AG20443 (cell line): ENCODE data around the gene MTSS2.
"Not testable (repeated sequence)": the region's sequence is repeated elsewhere in the genome, so short reads cannot be mapped to it uniquely, and the experiment has no call there.

Source experiments
- DNase-seq: peaks from one replicate; pipeline ENCODE4 v3.0.0; 2012; ENCODE audit warnings: low spot score, mixed read lengths

The MTSS2 gene

DNA sequence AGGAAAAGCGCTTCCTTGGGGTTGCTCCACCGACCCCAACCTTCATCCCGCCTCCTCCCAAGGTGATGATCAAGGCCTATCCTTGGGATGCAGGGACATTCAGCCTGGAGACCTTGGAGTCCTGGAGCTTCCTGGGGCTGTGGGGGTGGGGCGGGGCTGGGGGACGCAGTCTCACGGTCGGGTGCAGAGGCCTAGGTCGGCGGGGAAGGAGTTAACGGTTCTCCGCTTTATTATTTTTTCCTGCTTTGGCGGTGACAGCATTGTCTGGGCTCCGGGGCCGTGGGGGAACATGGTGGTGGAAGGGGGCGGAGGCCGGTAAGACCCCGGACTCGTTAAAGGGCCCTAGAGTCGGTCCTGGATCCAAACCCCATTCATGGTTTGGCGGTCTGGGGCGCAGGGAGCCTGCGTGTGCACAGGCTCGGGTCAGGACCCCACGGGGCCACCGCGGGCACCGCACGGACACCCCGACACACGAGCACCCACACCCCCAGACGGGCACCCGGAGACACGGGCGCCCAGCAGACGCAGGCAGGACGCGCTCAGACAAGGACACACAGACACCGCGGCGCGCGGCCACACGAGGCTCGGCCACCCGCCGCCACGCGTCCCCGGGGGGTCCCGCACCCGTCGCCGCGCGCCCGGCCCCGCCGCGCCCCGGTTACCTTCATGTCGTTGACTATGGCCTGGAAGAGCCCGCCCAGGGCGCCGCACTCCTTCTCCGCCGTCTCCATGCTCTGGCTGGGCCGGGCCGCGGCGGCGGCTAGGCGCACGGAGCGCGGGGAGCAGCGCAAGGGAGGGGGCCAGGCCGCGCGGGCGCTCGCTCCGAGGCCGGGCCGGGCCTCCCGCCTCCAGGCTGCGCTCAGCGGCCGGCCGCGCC lies 554 bp downstream of the MTSS2 start:
- DNase-seq: no peak

DNA sequence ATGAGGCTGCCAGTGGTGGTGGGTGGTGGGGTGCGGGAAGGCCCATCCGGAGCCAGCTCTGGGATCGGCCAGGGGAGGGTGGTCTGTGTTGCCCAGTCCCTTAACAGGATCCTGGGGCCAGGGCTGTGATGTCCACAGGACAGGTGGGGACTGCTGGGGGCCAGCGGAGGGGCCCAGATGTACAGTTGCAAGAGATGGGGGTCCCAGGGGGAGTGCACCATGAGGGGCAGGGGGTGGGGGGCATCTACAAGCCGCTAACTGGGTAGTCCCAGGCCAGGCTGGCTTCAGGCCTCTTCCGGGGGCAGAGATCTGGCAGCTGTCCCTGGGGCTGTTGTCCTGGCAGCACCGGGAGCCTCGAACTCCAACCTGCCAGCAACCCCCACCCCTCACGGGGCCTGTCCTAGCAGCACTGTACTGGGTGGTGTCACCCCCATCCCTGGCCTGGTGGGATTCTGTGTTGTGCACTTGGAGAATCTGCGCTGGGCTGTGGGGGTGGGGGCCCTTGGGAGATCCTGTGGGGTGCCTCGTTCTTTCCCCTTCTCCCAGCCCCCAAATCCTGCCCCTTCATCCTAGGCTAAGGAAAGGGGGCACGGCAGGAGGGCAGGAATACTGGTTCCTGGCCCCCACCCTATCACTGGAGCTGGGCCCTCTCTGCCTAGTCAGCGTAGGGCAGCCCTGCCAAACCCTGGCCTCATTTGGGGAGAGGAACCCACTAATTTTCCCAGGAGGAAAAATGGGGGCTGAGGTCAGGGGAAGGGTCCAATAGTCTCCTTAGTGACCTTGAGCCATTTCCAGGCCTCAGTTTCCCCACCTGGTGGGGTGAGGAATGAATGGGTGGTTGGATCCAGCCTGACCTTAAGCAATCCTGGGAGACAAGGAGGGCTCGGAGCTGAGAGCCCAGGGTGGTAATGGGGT lies 1.4 kb downstream of the MTSS2 start:
- no peak for DNase-seq

DNA sequence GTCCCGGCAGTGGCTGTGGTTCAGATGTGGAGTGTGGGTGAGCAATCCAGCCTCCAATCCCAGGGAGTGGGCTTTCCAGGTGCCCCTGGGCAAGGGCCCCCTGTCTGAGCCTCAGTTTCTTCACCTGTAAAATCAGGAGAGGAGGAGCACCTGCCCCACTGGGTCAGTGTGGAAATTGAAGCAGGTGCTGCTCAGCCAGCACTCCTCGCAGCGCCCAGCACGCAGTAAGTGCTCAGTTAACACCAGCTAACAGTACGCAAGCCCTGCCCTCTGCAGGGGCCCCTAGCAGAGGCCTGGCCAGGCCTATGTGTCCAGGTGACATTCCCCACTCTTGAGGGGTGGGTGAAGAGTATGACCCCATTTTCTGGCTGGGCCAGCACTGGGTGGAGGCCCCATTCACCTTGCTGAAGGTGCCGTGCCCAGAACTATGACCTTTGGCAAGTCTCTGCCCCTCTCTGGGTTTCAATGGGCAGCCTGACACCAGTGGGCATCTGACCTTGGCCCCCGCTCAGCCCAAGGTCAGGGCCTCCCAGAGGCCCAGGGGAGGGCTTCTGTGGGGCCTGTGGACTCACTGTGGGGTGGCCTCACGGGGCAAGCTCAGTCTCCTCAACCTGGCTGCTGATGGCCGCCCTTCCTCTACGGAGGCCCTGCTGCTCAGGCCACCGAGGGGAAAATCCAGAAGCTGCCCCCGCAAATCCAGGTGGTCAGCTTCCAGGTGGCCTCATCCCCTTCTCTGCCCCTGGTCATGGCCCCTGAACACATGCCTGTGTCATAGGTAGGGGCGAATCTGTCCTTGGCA lies 2.5 kb downstream of the MTSS2 start:
- no peak for DNase-seq

DNA sequence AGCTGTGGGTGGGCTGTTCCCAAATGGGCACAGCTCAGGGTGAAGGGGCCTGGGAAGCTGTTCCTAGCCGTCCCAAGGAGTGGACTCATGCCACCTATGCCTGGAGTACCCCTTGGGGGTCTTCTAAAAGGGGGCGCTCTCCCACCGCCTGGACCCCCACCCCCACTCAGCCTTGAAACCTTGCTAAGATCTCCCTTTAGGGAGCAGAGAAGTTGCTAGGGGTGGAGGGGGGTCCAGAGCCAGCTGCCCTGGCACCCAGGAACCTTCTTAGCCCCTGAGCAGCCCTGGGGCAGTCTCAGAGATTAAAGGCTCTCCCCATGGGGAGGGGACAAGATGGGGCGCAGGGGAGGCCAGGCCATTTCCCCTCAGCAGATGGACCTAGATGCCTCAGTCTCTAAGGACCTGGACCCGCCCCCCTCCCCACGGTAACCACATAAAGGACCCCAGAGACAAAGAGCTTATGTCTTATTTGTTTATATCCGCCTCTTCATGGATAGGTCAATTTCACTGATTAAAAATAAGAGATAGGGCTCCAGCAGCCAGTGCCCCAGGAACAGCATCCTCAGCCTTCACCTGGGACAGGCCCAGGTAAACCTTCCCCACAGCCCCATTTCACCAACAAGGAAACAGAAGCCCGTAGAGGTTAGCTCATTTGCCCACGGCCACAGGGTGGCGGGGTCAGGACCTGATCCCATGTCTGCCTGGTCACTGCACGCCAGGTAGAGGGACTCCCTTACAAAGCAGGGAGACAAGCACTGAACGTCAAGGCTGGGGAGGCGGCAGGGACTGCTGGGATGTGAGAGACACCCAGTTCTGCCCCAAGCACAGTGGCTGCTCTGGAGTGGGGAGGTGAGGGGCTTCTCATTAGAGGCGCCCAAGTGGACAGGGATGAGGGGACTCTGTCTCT lies 3.4 kb downstream of the MTSS2 start:
- no peak for DNase-seq

DNA sequence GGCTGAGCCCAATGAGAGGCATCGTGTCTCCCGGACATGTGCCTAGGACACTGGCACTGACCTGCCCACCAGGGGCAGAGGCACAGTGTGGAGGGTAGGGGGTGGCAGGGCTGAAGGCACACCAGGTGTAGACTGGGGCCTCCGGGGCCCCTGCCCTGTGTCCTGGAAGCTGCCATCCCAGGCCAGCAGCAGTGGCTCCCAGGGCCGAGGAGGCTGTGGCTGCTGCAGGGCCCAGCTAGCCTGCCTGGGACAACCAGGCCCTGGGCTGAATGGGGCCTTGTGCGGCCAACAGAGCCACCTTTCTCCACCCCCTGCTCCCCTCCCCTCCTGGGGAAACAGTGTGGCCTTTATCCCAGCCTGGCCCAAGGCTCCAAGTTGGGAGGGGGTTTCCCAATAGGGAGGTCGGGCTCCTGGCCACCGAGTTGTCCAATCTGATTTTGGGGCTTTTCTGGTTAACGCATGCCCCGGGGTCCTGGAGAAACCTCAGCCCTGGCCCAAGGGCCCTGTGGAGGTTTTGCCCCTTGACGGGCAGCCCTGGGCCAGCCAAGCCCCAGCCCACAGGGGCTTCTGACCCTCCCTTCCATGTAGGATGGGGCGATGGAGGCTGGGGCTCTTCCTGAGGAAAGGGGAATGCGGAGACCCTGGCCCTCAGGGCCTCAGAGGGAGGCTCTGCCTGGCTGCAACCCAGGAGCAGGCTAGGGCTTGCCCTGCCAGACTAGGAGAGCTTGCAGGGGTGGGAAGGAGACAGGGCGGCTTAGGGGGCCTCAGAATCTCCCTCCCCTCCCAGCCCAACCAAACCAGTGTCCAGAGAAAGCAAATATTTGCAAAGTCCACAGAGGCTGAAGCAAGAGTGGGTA lies 4.2 kb downstream of the MTSS2 start:
- DNase-seq: no peak

DNA sequence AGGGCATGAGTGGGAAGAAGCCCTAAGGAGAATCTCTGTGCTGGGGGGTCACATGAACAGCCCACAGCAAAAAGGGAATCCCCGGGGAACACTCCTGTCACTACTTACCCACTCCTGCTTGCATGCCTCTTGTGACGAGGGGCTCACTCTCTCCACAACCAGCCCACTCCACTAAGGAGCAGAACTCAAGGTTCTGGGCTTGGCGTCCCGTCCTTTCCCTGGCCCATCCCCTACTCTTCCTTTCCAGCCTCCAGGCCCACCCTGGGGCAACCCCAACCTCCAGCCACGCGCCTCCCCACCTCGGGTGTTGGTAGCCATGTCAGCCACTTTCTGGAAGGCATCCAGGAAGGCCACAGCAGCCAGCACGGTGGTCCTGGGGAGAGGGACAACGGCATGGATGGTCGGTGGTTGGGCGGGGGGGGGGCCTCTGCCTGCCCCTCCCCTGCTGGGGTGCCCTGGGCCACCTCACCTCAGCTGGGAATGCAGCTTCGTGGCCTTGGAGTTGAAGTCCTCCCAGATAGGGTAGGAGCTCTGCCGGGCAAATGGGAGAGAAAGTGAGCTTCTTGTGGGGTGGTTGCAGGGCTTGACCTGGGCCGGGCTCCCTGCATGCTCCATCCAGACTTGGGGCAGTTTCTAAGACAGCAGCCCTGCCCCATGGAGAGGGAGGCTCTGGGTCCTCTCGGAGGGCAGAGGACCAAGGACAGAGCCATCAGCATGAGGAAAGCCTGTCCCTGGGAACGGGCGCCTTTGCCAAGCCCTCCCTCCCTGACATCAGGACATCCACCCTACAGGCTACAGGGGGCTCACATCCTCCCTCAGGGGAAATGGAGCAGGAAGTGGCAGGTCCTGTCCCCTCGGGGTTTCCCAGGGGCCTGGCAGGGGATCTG lies 5.1 kb downstream of the MTSS2 start:
- DNase-seq: no peak

DNA sequence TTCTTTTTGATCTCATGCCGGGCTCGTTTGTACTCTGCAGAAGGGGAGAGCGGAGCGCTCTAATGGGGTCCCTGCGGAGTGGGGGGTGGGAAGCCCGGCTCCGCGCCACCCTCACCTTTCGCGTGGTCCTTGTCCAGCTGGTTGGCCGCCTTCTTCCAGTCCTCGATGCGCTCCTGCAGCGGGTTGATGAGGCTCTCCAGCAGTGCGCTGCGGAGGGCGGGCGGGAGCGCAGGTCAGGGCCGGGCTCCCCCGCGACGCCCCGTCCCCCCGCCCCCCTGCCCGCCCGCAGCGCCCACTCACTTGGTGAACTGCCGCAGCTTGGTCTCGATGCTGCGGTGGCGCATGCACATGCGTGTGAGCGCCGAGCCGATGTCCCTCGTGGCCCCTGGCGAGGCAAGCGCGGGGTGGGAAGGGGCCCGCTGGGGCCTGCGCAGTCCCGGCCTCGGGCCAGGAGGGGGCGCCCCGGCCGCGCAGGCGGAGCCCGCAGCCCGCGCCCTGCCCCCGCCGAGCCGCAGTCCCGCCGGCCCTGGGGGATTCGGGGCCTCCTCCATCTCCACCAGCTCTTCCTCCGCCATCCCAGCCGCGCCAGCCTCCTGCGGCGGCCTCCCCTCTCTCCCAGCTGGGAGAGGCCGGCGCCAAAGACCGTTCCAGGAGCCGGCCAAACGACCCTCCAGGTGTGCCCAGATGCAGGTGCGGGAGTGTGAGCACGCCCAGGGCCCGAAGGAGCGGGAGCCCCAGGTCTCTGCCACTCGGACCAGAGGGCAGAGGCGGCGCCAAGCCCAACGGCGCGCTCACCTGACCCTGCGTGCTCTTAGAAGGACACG lies 6.0 kb downstream of the MTSS2 start:
- DNase-seq: peak; percentile 73

DNA sequence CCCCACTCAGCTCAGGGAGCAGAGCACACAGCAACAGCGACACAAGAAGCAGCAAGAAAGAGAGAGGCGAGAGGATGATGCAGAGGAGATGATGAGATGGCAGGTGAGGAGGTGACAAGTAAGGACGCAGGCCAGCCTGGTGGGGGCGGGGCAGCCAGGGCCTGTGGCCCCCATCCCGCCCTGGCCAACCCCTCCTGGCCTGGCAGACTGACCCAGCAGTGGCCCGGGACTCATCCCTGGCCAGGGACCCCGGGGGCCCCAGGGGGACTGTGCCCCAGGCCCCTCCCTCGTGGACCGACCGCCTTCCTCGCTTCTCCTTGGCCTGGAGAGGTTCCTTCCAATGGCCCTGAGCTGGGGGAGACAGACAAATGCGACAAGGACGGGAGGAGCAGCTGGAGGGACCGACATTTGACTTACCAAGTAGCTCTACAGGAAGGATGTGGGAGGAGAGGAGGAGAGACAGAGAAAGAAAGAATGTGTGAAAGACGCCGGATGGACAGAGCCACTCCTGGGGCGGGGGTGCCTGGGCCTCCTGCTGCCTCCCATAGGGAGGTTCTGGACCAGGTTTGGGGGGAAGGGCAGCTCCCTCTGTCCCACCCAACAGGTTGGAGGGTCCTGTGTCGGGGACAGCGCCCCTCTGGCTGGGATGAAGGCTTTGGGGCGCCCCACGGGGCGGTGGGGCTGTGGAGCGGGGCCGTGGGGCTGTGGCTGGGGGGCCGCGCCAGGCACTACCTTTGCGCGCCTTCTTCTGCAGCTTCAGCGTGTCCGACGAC lies 6.8 kb downstream of the MTSS2 start:
- DNase-seq: no peak

DNA sequence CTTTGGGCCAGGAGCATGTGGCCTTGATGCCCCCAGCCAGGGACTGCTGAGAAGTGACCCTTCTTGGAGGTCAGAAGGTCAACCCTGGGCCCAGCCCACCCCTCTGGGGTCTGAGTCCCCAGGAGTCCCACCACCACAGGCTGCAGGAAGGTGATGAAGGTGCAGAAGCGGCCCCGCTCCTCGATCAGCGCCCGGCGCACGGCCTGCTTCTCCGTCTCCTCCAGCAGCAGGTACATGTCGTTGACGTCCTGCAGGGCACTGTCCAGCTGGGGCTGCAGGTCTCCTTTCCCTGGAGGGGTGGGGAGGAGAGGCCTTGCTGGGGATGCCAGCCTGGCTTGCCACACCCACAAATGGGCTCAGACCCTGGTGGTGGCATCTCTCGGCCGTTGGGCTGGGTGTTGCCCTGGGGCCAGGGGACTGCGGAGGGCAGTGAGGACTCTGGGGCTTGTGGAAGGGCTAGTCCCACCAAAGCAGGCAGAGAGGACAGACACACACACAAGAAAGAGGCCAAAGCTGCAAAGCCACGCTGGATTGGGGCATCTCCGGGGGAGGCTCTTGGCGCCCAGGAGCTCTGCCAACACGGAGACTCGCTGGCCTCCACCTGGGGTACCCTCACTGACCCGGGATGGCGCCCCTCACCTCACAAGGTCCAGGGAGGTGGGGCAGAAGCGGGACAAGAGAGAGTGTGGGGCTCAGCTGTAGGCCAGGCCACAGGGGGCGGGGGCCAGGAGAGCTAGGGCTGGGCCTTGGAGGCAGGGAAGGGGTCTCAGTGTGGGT lies 7.5 kb downstream of the MTSS2 start:
- DNase-seq: no peak

DNA sequence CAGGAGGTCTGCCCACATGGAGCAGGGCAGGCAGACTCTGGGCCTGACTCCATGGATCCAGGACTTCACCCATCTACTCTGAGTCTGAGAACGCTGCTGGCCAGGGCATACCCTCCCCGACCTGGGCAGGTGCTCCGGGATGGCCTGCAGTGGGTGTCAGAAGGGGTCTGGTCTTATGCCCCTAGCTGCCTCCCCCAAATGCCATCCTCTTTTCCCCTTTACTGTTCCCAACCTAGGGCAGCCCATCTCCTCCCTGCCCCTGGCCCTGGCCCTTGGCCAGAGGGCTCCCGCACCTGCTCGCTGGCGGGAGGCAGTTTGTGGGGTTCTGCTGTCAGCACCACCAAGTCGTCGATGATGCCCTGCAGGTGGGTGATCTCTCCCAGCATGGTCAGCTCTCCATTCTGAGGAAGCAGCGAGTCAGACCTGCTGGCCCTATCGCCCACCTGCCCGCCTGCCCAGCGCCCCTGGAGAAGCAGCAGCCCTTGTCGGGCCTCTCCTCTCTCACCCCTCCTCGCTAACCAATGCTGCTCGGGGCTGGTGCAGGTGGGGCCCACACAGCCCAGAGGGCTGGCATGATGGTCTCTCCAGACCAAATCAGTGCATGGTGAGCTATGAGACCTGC lies 8.2 kb downstream of the MTSS2 start:
- DNase-seq: no peak

DNA sequence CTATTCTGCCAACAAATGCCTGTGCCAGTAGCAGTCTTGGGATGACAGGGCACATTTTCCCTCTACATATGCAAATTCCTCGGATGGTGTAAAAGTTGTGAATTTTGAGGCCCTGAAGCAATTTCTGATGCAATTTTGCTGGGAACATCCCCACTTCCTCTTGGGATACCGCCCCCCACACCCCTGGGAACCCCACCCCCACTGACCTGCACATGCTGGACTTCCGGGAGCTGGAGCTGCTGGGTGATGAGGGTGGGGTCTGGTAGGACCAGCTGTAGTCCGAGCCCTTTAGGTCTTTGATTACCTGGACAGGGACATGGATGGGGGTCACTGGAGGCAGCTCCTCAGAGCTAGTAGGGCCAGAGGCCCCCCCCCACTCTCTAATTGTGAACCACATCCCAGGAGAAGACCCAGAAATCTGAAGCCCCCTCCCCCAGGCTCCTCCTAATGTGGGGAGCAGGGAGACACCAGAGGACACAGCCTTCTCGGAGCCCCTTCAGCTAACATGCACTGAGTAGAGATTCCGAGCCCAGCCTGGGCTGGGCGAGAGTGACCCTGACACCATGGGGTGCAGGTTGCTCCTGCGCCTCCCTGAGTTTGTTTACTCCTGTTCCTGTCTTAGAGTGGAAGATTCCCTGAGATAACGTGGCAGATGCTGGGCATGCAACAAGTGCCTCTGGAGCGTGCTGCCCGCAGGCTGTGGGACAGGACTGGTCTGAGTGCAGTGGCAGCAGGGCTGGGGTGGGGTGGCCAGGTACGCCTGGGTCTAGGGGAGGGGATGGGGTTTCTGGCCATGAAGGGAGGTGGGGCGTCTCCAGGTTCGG lies 9.0 kb downstream of the MTSS2 start:
- no peak for DNase-seq

DNA sequence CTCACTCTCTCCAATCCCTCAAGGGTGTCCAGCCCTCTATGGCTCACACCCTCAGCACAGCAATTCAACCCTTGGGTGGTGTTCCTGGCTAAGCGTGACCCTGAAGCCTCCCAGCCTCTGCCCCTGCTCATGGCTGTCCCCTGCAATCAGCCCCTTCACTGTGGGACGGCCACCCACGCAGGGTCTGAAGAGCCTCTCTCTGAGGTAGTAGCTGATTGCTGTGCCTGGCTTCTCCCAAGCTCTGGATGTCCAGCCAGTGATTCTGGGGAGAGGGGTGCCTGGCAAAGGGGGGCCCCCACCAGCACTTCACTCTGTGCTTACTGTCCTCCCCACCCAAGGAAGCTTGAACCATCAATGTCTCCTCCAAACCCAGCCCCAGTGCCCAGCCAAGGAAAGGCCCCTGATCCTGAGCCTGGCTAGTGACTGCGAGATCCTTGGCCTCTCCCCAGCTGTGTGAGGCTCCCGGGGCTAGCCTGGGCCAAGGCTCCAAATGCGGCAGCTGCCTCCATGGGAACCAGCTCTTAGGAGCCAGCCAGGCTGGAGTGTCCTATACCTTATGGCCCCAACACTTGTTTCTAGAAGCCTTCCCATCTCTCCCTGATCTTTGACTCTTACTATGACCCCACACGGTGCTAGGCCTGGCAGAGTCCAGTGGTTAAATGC lies 9.9 kb downstream of the MTSS2 start:
- no peak for DNase-seq

DNA sequence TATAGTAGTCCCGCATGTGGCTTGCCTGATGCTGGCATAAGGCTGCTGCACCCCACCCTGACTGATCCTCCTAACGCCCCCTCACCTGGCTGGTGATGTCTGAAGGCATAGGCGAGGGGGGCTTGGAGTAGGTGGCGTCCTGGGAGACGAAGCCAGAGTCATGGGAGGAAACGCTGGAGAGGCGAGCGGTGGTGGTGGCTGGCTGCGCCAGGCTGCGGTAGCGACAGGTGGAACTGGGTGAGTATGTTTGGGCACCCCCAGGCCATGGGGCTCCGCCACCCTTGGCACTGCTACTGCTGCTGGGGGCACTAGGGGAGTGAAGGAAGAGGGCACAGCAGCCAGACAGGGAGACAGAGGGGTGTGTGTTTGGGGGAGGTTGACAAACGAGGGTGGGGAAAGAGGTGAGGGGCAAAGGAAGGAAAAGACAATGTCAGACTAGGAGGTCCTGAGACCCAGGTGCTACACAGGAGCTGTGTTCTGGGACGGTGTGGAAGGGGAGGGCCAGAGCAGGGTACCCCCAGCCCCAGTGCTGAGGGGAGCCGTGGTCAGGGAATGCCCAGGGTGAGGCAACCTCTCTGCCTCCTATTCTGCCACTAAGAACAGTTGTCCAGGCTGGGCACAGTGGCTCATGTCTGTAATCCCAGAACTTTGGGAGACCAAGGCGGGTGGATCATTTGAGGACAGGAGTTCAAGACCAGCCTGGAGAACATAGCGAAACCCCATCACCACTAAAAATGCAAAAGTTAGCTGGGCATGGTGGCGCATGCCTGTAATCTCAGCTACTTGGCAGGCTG lies 11.4 kb downstream of the MTSS2 start:
- DNase-seq: no peak

DNA sequence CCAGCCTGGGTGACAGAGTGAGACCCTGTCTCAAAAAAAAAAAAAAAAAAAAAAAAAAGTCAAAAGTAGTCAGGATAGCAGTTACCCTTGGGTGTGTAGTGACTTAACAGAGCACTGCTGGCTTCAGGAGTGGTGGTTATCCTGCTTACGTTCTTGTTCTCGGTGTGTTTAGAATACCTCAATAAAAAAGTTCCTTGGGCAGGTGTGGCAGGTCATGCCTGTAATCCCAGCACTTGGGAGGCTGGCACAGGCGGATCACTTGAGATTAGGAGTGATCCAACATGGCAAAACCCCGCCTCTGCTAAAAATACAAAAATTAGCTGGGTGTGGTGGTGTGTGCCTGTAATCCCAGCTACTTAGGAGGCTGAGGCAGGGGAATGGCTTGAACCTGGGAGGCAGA lies 14.9 kb downstream of the MTSS2 start:
- not testable (repeated sequence) for DNase-seq
